ENCODE data around the gene ASXL3.

Gene ASXL3

GRCh38 chr18:33665187-33665586 lies 87.2 kb downstream of the ASXL3 start:
- H2BK12ac ChIP-seq (ENCODE audit: low read length), result no peak overlapping the region
- no peak overlapping the region for H3K4ac ChIP-seq (ENCODE audit: low read depth, low read length)
- H2BK5ac ChIP-seq (ENCODE audit: low read depth, low read length, poor library complexity), result no peak overlapping the region
- H2AK5ac ChIP-seq (ENCODE audit: low read length), result no peak overlapping the region
- H3K9ac ChIP-seq (ENCODE audit: low read length), result no peak overlapping the region
- no peaks in the 10 kb centered on the region for H3K79me1 ChIP-seq (ENCODE audit: low read length)
- H2AFZ ChIP-seq (ENCODE audit: insufficient read depth, low read length, poor library complexity), result no peak overlapping the region
- H3K14ac ChIP-seq (ENCODE audit: low read length), result no peak overlapping the region
- H3K9me3 ChIP-seq (ENCODE audit: insufficient read depth, low read depth, low read length), result no peaks in the 10 kb centered on the region
- H3K79me2 ChIP-seq (ENCODE audit: control insufficient read depth, insufficient read depth, low read length, poor library complexity), result no peaks in the 10 kb centered on the region
- H3K18ac ChIP-seq (ENCODE audit: low read length), result no peak overlapping the region
- H3K23ac ChIP-seq (ENCODE audit: low read length), result no peak overlapping the region
- H3K27ac ChIP-seq (ENCODE audit: low read depth, low read length), result no peak overlapping the region
- H3K4me2 ChIP-seq (ENCODE audit: low read length), result no peak overlapping the region
- no peak overlapping the region for H2BK120ac ChIP-seq (ENCODE audit: insufficient read depth, low read length, poor library complexity)
- no peak overlapping the region for H4K12ac ChIP-seq (ENCODE audit: low read depth, low read length)
- H3K4me3 ChIP-seq (ENCODE audit: low read depth, low read length), result no peak overlapping the region
- WGBS (ENCODE audit: extremely low coverage, insufficient coverage, insufficient read length), result no CpG with 5 or more reads among the region's 3 CpGs
- DNase-seq, result no peak
- peaks cover 2% of the 10 kb centered on the region in 2 experiments for H3K36me3 ChIP-seq (ENCODE audit: control insufficient read depth in 1 of 2, insufficient read depth in 2 of 2, low read length in 2 of 2)
- H4K91ac ChIP-seq (ENCODE audit: low read depth, low read length), result no peak overlapping the region
- H3K27me3 ChIP-seq (ENCODE audit: insufficient read depth, low read length), result no peaks in the 10 kb centered on the region
- H4K8ac ChIP-seq (ENCODE audit: low read depth, low read length), result no peak overlapping the region
- H3K4me1 ChIP-seq (ENCODE audit: control insufficient read depth in 1 of 2, insufficient read depth in 2 of 2, low read length in 2 of 2), result no peaks in the 10 kb centered on the region

- no peak overlapping the region for H4K91ac ChIP-seq (ENCODE audit: low read depth, low read length)
- no peaks in the 10 kb centered on the region for H3K27me3 ChIP-seq (ENCODE audit: insufficient read depth, low read length)
- no peak overlapping the region for H3K18ac ChIP-seq (ENCODE audit: low read length)
- no peak overlapping the region for H4K12ac ChIP-seq (ENCODE audit: low read depth, low read length)
- H3K79me1 ChIP-seq (ENCODE audit: low read length), result no peaks in the 10 kb centered on the region
- no peak overlapping the region for H3K4me3 ChIP-seq (ENCODE audit: low read depth, low read length)
- no peak overlapping the region for H2BK12ac ChIP-seq (ENCODE audit: low read length)
- peaks cover 2% of the 10 kb centered on the region in 2 experiments for H3K36me3 ChIP-seq (ENCODE audit: control insufficient read depth in 1 of 2, insufficient read depth in 2 of 2, low read length in 2 of 2)
- no peak overlapping the region for H2BK5ac ChIP-seq (ENCODE audit: low read depth, low read length, poor library complexity)
- H3K23ac ChIP-seq (ENCODE audit: low read length), result no peak overlapping the region
- no peaks in the 10 kb centered on the region for H3K79me2 ChIP-seq (ENCODE audit: control insufficient read depth, insufficient read depth, low read length, poor library complexity)
- H3K4me2 ChIP-seq (ENCODE audit: low read length), result no peak overlapping the region
- no peak overlapping the region for H3K9ac ChIP-seq (ENCODE audit: low read length)
- no peak overlapping the region for H3K14ac ChIP-seq (ENCODE audit: low read length)
- no peak overlapping the region for H3K4ac ChIP-seq (ENCODE audit: low read depth, low read length)
- no peaks in the 10 kb centered on the region for H3K9me3 ChIP-seq (ENCODE audit: insufficient read depth, low read depth, low read length)
- H3K27ac ChIP-seq (ENCODE audit: low read depth, low read length), result no peak overlapping the region
- DNase-seq, result no peak
- no peak overlapping the region for H2BK120ac ChIP-seq (ENCODE audit: insufficient read depth, low read length, poor library complexity)
- no peak overlapping the region for H4K8ac ChIP-seq (ENCODE audit: low read depth, low read length)
- no peak overlapping the region for H2AK5ac ChIP-seq (ENCODE audit: low read length)
- no peak overlapping the region for H2AFZ ChIP-seq (ENCODE audit: insufficient read depth, low read length, poor library complexity)
- no peaks in the 10 kb centered on the region for H3K4me1 ChIP-seq (ENCODE audit: control insufficient read depth in 1 of 2, insufficient read depth in 2 of 2, low read length in 2 of 2)
Measured at GRCh38 chr18:33665641-33666040, 87.6 kb downstream of the ASXL3 start.

- no CpG with 5 or more reads among the region's 2 CpGs for WGBS (ENCODE audit: extremely low coverage, insufficient coverage, insufficient read length)
Measured at GRCh38 chr18:33666915-33667314, 88.9 kb downstream of the ASXL3 start.

GRCh38 chr18:33669589-33669988 lies 91.6 kb downstream of the ASXL3 start:
- H3K79me1 ChIP-seq (ENCODE audit: low read length), result no peaks in the 10 kb centered on the region
- H3K27ac ChIP-seq (ENCODE audit: low read depth, low read length), result no peak overlapping the region
- H3K9me3 ChIP-seq (ENCODE audit: insufficient read depth, low read depth, low read length), result no peaks in the 10 kb centered on the region
- H3K27me3 ChIP-seq (ENCODE audit: insufficient read depth, low read length), result no peaks in the 10 kb centered on the region
- H2BK5ac ChIP-seq (ENCODE audit: low read depth, low read length, poor library complexity), result no peak overlapping the region
- H3K23ac ChIP-seq (ENCODE audit: low read length), result no peak overlapping the region
- H2AK5ac ChIP-seq (ENCODE audit: low read length), result no peak overlapping the region
- no peak overlapping the region for H2AFZ ChIP-seq (ENCODE audit: insufficient read depth, low read length, poor library complexity)
- H3K4ac ChIP-seq (ENCODE audit: low read depth, low read length), result no peak overlapping the region
- H4K12ac ChIP-seq (ENCODE audit: low read depth, low read length), result no peak overlapping the region
- H3K4me1 ChIP-seq (ENCODE audit: control insufficient read depth in 1 of 2, insufficient read depth in 2 of 2, low read length in 2 of 2), result no peaks in the 10 kb centered on the region
- no peak overlapping the region for H3K4me3 ChIP-seq (ENCODE audit: low read depth, low read length)
- no peak overlapping the region for H4K8ac ChIP-seq (ENCODE audit: low read depth, low read length)
- WGBS (ENCODE audit: extremely low coverage, insufficient coverage, insufficient read length), result no CpG with 5 or more reads among the region's 5 CpGs
- H3K79me2 ChIP-seq (ENCODE audit: control insufficient read depth, insufficient read depth, low read length, poor library complexity), result no peaks in the 10 kb centered on the region
- no peak for DNase-seq
- no peak overlapping the region for H3K4me2 ChIP-seq (ENCODE audit: low read length)
- H3K18ac ChIP-seq (ENCODE audit: low read length), result no peak overlapping the region
- H4K91ac ChIP-seq (ENCODE audit: low read depth, low read length), result no peak overlapping the region
- H2BK120ac ChIP-seq (ENCODE audit: insufficient read depth, low read length, poor library complexity), result no peak overlapping the region
- no peak overlapping the region for H3K9ac ChIP-seq (ENCODE audit: low read length)
- no peak overlapping the region for H3K14ac ChIP-seq (ENCODE audit: low read length)
- peaks cover 0 to 2% of the 10 kb centered on the region in 2 experiments for H3K36me3 ChIP-seq (ENCODE audit: control insufficient read depth in 1 of 2, insufficient read depth in 2 of 2, low read length in 2 of 2)
- no peak overlapping the region for H2BK12ac ChIP-seq (ENCODE audit: low read length)

More at GRCh38 chr18:33666915-33667314, 88.9 kb downstream of the ASXL3 start:
- Histone ChIP-seq H2BK5ac (ENCODE audit: low read depth, low read length, poor library complexity) (no peak overlapping the region), H2BK120ac (ENCODE audit: insufficient read depth, low read length, poor library complexity) (no peak overlapping the region), H2AFZ (ENCODE audit: insufficient read depth, low read length, poor library complexity) (no peak overlapping the region), H3K4me3 (ENCODE audit: low read depth, low read length) (no peak overlapping the region), H3K23ac (ENCODE audit: low read length) (no peak overlapping the region), H4K12ac (ENCODE audit: low read depth, low read length) (no peak overlapping the region), H3K4me1 (ENCODE audit: control insufficient read depth in 1 of 2, insufficient read depth in 2 of 2, low read length in 2 of 2) (no peaks in the 10 kb centered on the region), H3K27ac (ENCODE audit: low read depth, low read length) (no peak overlapping the region), H3K27me3 (ENCODE audit: insufficient read depth, low read length) (no peaks in the 10 kb centered on the region), H3K79me1 (ENCODE audit: low read length) (no peaks in the 10 kb centered on the region), H4K8ac (ENCODE audit: low read depth, low read length) (no peak overlapping the region), H4K91ac (ENCODE audit: low read depth, low read length) (no peak overlapping the region), H3K9ac (ENCODE audit: low read length) (no peak overlapping the region), H3K14ac (ENCODE audit: low read length) (no peak overlapping the region), H2BK12ac (ENCODE audit: low read length) (no peak overlapping the region), H3K18ac (ENCODE audit: low read length) (no peak overlapping the region), H3K36me3 (ENCODE audit: control insufficient read depth in 1 of 2, insufficient read depth in 2 of 2, low read length in 2 of 2) (peaks cover 2% of the 10 kb centered on the region in 2 experiments), H3K79me2 (ENCODE audit: control insufficient read depth, insufficient read depth, low read length, poor library complexity) (no peaks in the 10 kb centered on the region), H3K4me2 (ENCODE audit: low read length) (no peak overlapping the region), H3K9me3 (ENCODE audit: insufficient read depth, low read depth, low read length) (no peaks in the 10 kb centered on the region), H2AK5ac (ENCODE audit: low read length) (no peak overlapping the region), H3K4ac (ENCODE audit: low read depth, low read length) (no peak overlapping the region)
- no peak for DNase-seq

Measured in trophoblast cell (in vitro differentiated cells and primary cell).